Superior temporal gyrus (tissue), 1 donor: ENCODE data around the gene SPATA31A6.
A peak's percentile ranks its signal among the peaks of the same experiment; 100 is the strongest.
"Not testable (repeated sequence)": the region's sequence is repeated elsewhere in the genome, so short reads cannot be mapped to it uniquely, and the experiment has no call there.

Experiments
- DNase-seq: peaks from one replicate; pipeline ENCODE4 v3.0.0-alpha.2; 2016; ENCODE audit errors: extremely low spot score

SPATA31A6 gene

DNA sequence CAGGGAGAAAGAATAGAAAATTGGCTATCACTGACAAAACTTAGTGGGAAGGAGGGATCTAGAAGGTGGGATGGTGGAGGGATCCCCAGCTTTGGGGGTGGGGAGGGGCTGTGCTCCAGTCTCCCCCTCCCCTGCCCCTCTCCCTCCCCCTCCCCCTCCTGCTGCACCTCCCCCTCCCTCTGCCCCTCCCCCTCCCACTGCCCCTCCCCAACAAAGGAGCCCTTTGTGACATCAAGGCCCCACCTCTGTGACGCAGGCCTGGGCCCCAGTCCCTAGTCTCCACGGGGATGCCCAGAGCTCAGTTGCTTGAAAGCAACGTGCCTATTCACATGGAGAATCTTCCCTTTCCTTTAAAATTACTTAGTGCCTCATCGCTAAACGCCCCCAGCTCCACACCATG is at the start of gene SPATA31A6:
TSS of gene SPATA31A6 (plus strand) at position 301 of the 400 bp plus-strand sequence. CDS start at position 330, 29 bp downstream.
- DNase-seq = not testable (repeated sequence)

DNA sequence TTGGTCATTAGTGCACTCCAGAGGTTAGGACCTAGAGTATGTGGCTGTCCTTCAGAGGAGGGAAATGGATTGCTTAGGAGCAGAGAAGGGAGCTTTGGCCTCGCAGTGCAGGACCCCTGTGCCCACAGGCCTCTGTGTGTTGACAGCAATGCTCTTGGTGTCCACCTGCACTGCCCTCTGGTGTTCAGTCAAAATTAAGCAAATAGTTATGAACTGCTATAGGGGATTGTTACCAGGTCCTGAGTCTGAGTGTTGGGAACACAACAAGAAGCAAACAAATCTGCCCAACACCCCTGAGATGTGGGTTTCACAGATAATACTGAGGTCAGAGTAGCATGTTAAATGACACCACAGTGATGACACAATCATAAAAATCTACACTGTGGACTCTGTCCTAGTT is 23.2 kb upstream of the SPATA31A6 start:
- not testable (repeated sequence) for DNase-seq

DNA sequence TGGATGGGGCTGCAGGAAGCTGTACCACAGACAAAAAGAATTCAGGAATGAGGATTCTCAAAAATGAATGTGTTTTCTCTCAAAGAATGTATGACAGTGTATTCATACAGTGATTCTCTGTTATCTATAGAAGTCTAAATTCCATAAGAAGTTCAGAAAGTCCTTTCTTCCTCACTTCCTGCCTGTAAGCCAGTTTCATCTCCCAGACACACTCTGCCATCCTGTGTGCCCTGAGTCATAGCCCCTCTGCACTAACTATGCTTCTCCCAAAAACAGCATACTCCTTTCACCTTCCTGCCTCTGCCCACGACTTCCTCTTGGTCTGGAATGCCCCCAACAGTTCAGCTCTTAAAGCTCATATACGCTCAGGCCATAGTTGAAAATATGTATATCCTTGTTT is 36.4 kb downstream of the SPATA31A6 start:
- DNase-seq = not testable (repeated sequence)

DNA sequence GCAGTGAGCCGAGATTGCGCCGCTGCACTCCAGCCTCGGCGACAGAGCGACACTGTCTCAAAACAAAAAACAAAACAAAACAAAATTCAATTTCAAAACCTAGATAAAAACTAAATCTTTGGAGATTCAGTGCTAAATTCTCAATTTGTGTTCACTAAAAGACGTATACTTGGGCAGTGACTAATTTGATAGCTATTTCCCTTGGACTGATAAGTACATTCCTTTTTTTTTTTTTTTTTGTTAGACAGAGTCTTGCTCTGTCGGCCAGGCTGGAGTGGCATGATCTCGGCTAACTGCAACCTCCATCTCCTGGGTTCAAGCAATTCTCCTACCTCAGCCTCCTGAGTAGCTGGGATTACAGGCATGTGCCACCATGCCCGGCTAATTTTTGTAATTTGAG is 39.8 kb downstream of the SPATA31A6 start:
- not testable (repeated sequence) for DNase-seq

DNA sequence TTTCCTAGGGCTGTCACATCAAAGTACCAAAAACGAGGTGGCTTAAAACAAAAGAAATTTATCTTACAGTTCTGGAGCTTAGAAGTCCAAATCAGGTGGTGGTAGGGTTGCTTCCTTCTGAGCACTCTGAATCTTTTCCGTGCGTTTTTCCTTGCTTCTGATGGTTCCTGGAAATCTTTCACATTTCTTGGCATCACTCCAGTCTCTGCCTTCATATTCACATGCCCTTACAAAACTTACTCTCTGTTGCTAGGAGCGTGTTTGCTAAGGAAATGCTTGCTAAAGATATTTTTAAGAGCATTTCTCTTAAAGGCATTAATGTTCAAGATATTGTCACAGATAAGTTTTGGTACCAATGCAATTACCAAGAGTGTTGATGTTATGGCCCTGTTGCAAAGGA is 49.6 kb downstream of the SPATA31A6 start:
- peak; percentile 29 for DNase-seq

DNA sequence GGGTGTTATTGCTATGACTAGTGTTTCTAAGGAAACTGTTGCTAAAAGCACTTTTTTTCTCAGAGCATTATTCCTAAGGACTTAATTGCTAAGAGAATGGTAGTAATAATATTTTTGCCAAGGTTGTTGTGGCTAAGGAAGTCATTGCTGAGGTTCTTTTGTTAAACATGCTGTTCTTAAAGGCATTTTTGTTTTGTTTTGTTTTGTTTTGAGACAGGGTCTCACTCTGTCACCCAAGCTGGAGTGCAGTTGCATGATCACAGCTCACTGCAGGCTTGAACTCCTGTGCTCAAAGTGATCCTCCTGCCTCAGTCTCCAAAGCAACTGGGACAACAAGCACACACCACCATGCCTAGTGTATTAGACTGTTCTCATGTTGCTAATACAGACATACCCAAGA is 51.2 kb downstream of the SPATA31A6 start:
- not testable (repeated sequence) for DNase-seq

DNA sequence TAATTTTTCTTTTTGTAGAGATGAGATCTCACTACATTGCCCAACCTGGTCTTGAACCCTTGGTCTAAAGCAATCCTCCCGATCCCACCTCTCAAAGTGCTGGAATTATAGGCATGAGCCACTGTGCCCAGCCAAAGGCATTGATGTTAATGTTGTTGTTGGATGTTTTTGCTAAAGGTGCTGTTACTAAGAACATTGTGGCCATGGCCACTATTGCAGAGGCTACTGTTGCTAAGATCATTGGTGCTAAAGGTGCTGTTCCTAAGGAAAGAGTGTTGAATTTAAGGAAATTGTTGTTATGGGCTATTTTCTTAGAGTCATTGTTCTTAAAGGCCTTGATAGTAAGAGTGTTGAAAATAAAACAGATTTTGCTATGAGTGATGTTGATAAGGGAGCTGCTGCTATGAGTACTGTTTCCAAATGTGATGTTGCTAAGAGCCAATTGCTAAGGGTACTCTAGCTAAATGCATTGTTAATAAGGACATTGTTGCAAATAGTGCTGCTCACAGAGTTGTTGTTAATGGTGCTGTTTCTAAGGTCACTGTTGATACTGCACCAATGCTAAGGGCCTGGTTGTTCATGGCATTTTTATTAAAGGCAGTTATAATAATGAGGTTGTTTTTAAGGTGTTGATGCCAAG is 52.0 kb downstream of the SPATA31A6 start:
- not testable (repeated sequence) for DNase-seq

DNA sequence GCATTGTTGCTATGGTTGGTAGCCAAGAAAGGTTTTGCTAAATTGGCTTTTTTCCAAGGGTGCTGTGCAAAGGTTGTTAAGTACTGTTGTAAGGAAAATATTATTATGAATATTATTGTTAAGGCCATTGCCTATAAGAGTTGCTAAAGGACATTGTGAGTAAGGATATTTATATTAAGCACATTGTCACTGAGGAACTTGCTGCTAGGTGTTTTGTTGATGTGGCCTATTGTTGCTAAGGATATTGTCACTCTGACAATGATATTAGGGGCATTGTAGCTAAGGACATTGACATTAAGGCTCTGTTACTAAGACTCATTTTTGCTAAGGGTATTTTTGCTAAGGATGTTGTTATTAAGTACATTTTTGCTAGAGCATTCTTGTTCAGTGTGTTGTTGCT is 52.6 kb downstream of the SPATA31A6 start:
- not testable (repeated sequence) for DNase-seq

DNA sequence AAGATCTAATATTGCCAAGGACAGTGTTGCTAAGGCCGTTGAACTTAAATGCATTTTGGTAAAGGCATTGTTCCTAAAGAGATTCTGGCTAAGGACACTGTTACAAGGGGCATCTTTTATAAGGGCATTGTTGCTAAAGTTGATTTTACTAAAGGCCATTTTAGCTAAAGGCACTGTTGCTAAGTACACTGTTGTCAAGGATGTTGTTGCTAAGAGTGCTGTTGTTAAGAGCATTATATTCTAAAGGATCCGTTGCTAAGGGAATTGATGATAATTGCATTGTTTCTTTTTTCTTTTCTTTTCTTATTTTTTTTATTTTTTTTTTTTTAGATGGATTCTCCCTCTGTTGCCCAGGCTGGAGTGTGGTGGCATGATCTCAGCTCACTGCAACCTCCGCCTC is 53.9 kb downstream of the SPATA31A6 start:
- DNase-seq = not testable (repeated sequence)

DNA sequence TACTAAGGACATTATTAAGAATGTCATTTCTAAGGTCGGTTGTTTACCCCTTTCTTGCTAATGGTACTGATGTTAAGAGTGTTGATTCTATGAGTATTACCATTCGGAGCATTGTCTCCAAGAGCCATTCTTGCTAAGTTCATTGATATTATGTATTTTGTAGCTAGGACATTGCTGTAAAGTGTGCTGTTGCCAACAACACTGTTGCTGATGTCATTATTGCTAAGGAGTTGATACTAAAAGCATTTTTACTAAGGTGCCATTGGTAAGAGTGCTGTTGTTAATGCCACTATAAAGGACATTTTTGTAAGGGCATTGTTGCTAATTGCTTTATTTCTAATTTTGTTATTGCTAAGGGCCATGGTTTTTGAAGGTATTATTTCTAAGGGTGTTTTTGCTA is 55.4 kb downstream of the SPATA31A6 start:
- DNase-seq = not testable (repeated sequence)
